Panc1 (cell line): ENCODE measurements around the gene CREBZF. TPM values are rescaled to one million over a fixed set of nuclear protein-coding genes. Genes with fewer than 3 reads are reported as not detected.
"Not testable (repeated sequence)": the region's sequence is repeated elsewhere in the genome, so short reads cannot be mapped to it uniquely, and the experiment has no call there.

Experiments used
- ATAC-seq: fragments of 200-7000 bp; cut with Tn5 transposase; 2 replicates; pipeline ENCODE4 v1.9.1; 2020; ENCODE audit warnings: mild to moderate bottlenecking, moderate library complexity
- BruUV-seq: library from RNA; stranded (reverse); fragments of 400-500 nt; replicated peaks from 2 replicates; lab custom pipeline; 2021; lab: Mats Ljungman, UMichigan
- CTCF ChIA-PET: fragments of 300-600 bp; sonication (Branson Sonifier 250); formaldehyde crosslinking; loops from one replicate; lab custom pipeline; 2022; ENCODE audit warnings: antibody characterized with exemption; lab: Charles Lee
- POLR2A ChIA-PET: fragments of 300-600 bp; sonication (Branson Sonifier 250); formaldehyde crosslinking; loops from one replicate; lab custom pipeline; 2022; ENCODE audit warnings: antibody characterized with exemption; lab: Charles Lee
- DNase-seq: peaks from one replicate; pipeline ENCODE4 v3.0.0-alpha.2; 2010; ENCODE audit warnings: low read depth, low spot score
- H3K27ac ChIP-seq: 2 replicates; pipeline ENCODE4 v1.5.1; 2011; ENCODE audit warnings: mild to moderate bottlenecking, low read length, inconsistent platforms
- H3K27me3 ChIP-seq: fragments of 200-500 bp; sonication (Bioruptor generic); 2 replicates; pipeline ENCODE4 v1.6.0; 2014; ENCODE audit warnings: low read length, inconsistent platforms; ENCODE audit not compliant: control insufficient read depth, insufficient read depth
- H3K36me3 ChIP-seq: fragments of 200-500 bp; sonication (Bioruptor generic); 2 replicates; pipeline ENCODE4 v1.5.1; 2014; ENCODE audit warnings: inconsistent platforms, mild to moderate bottlenecking, low read length, moderate library complexity; ENCODE audit not compliant: control insufficient read depth, insufficient read depth
- H3K4me1 ChIP-seq: 2 replicates; pipeline ENCODE4 v1.5.1; 2011; ENCODE audit warnings: inconsistent platforms, mild to moderate bottlenecking, low read length, moderate library complexity; ENCODE audit not compliant: control insufficient read depth, insufficient read depth
- H3K4me3 ChIP-seq, 2 experiments: 2 replicates each; pipeline ENCODE4 v1.5.1; 2011 to 2012; ENCODE audit warnings: low read depth in 2 of 2, low read length in 2 of 2, mild to moderate bottlenecking in 2 of 2, inconsistent platforms in 1 of 2, moderate library complexity in 1 of 2
- H3K9me3 ChIP-seq: fragments of 200-500 bp; sonication (Bioruptor generic); 2 replicates; pipeline ENCODE4 v1.5.1; 2014; ENCODE audit warnings: low read depth, mild to moderate bottlenecking, inconsistent platforms, low read length, moderate library complexity; ENCODE audit not compliant: control insufficient read depth, insufficient read depth
- in situ Hi-C: cut with HindIII; loops from 2 replicates; pipeline ENCODE4 v1.10.0; 2016; ENCODE audit warnings: low sequenced_read_pairs, low pct_unique_long_range_greater_than_20kb
- intact Hi-C: fragments of 100-400 bp; cut with micrococcal nuclease; formaldehyde crosslinking; loops from one replicate; pipeline ENCODE4 v1.10.0; 2022; ENCODE audit not compliant: unreplicated experiment
- total RNA-seq: library from RNA; stranded (reverse); gene quantifications from one replicate; pipeline ENCODE4 v1.2.1, GENCODE V29; 2021; ENCODE audit not compliant: unreplicated experiment
- TF ChIP-seq, protein P1 (sequence below), 2 experiments: IDR thresholded peaks; 2 replicates each; pipeline ENCODE4 v1.6.1; 2011 to 2012; ENCODE audit warnings: low read depth in 2 of 2, control low read depth in 1 of 2, low read length in 1 of 2, mild to moderate bottlenecking in 1 of 2, moderate library complexity in 1 of 2; ENCODE audit not compliant: insufficient read depth in 1 of 2

CREBZF gene
- total RNA-seq, 1 experiment from 2014 or later, result 75.8 TPM

DNA sequence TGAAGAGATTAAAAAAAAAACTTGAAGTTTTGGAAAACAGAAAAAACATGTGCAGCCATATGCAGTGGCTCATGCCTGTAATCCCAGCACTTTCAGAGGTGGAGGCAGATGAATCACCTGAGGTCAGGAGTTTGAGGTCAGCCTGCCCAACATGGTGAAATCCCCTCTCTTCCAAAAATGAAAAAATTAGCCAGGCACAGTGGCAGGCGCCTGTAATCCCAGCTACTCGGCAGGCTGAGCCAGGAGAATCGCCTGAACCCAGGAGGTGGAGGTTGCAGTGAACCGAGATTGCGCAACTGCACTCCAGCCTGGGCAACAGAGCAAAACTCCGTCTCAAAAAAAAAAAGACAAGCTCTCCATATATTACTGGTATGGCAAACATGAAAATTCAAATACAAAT is 45.4 kb downstream of the CREBZF start:
- no peaks in the 10 kb centered on the region for H3K36me3 ChIP-seq
- in situ Hi-C loops, result no loop called here
- ChIA-PET CTCF (no interaction called here), POLR2A (no interaction called here)
- no peak for ATAC-seq
- H3K27me3 ChIP-seq, result no peaks in the 10 kb centered on the region
- TF ChIP-seq, protein P1, sequence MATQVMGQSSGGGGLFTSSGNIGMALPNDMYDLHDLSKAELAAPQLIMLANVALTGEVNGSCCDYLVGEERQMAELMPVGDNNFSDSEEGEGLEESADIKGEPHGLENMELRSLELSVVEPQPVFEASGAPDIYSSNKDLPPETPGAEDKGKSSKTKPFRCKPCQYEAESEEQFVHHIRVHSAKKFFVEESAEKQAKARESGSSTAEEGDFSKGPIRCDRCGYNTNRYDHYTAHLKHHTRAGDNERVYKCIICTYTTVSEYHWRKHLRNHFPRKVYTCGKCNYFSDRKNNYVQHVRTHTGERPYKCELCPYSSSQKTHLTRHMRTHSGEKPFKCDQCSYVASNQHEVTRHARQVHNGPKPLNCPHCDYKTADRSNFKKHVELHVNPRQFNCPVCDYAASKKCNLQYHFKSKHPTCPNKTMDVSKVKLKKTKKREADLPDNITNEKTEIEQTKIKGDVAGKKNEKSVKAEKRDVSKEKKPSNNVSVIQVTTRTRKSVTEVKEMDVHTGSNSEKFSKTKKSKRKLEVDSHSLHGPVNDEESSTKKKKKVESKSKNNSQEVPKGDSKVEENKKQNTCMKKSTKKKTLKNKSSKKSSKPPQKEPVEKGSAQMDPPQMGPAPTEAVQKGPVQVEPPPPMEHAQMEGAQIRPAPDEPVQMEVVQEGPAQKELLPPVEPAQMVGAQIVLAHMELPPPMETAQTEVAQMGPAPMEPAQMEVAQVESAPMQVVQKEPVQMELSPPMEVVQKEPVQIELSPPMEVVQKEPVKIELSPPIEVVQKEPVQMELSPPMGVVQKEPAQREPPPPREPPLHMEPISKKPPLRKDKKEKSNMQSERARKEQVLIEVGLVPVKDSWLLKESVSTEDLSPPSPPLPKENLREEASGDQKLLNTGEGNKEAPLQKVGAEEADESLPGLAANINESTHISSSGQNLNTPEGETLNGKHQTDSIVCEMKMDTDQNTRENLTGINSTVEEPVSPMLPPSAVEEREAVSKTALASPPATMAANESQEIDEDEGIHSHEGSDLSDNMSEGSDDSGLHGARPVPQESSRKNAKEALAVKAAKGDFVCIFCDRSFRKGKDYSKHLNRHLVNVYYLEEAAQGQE (IDR thresholded peaks at IDR 0.05; ENCODE audit: insufficient read depth in 1 of 2, low read depth in 2 of 2, low read length in 1 of 2), result no peak
- DNase-seq, result no peak
- no TSS peak for BruUV-seq
- H3K4me1 ChIP-seq, result peaks cover 1% of the 10 kb centered on the region; the same call in 1 of the 2 replicates
- no peak overlapping the region for H3K27ac ChIP-seq
- H3K9me3 ChIP-seq, result no peaks in the 10 kb centered on the region
- intact Hi-C loops, result no loop called here
- no peak overlapping the region for H3K4me3 ChIP-seq

DNA sequence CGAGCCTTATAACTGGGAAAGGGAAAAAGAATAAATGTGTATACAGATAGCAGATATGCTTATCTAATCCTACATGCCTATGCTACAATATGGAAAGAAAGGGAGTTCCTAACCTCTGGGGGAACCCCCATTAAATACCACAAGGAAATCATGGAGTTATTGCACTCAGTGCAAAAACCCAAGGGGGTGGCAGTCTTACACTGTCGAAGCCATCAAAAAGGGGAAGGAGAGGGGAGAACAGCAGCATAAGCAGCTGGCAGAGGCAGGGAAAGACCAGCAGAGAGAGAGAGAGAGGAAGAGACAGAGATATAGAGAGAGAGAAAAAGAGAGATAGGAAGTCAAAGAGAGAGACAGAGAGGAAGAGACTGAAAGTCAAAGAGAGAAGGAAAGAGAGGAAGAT is 53.3 kb downstream of the CREBZF start:
- H3K4me1 ChIP-seq, H3K27ac ChIP-seq, BruUV-seq, POLR2A ChIA-PET, in situ Hi-C loops, ATAC-seq, H3K27me3 ChIP-seq, H3K4me3 ChIP-seq, CTCF ChIA-PET, H3K9me3 ChIP-seq, DNase-seq, intact Hi-C loops, H3K36me3 ChIP-seq: not testable (repeated sequence)

Other genes with a start within 250 kb of the CREBZF start
- gene DLG2, start 37.8 kb downstream of the CREBZF start, total RNA-seq, result 4.2 TPM
- gene TMEM126B, start 36.5 kb downstream of the CREBZF start, total RNA-seq, result 106 TPM
- gene TMEM126A, start 17.2 kb downstream of the CREBZF start, total RNA-seq, result 50.9 TPM
- 1.7 TPM for gene CCDC89, start 21.1 kb upstream of the CREBZF start, total RNA-seq
- 132 TPM for gene SYTL2, start 146.0 kb upstream of the CREBZF start, total RNA-seq
- not detected for gene CCDC83, start 190.3 kb upstream of the CREBZF start, total RNA-seq